GM18511 (cell line): ENCODE data around the gene FAM120A.

ENCODE experiments used
- ATAC-seq: cut with Tn5 transposase; IDR thresholded peaks from one replicate; pipeline ENCODE4 v1.9.1; 2021; ENCODE audit warnings: mild to moderate bottlenecking, moderate library complexity; ENCODE audit not compliant: unreplicated experiment

The FAM120A gene

DNA sequence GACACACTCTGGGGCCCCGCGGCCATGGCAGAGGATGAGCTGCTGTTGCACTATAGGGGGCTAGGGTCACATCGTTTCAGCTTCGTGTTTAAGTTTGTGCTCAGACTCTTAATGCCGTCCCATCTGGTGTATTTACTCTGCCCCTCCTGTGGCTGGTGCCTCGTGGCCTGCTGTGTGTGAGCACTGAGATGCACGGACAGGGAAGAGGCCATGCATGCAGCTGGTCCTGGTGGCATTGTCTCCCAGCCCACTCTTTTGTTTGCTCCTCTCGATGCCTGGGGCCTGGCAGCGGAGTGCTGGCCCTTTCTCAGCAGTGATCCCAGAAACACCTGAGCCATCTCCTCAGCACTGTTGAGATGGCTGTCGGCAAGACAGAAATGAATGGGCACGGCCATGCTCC, 94.9 kb downstream of the FAM120A start:
- no peak for ATAC-seq

DNA sequence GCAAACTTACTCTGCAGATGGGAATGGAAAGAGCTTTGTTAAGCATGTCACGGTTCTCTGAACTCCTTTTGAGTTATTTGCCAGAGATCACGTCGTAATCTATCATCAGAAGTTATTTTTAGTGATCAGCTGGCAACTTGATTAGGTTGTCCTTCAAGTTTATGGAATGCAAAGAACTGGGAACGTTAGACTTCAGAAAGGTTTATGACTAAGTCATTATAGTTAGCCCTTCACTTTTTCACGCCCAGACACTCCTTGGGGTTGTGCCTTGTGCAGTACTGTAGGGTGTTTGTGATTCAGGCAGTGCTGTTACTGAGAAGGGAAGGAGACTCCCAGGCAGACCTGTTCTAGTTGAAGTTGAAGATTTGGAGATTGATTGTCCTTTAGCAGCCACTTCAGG, 98.1 kb downstream of the FAM120A start:
- ATAC-seq = no peak

DNA sequence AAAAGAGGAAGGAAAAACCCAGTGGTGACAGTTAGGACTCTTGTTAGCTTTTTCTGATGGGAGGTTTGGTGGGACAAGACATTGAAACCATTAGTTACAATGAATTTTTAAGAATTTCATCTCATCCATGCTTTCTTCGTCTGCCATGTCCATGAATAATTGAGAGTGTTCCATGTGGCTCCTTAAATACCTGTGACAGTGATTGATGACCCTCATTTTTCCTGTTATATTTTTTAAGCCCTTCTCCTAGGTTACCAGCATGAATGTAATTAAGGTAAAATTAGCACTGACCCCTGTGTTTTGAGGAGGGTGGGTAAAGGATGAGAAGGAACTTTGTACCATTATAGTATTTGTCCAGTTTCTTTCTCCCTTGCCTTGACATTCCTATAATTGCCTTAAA, 101.4 kb downstream of the FAM120A start:
- ATAC-seq = no peak

DNA sequence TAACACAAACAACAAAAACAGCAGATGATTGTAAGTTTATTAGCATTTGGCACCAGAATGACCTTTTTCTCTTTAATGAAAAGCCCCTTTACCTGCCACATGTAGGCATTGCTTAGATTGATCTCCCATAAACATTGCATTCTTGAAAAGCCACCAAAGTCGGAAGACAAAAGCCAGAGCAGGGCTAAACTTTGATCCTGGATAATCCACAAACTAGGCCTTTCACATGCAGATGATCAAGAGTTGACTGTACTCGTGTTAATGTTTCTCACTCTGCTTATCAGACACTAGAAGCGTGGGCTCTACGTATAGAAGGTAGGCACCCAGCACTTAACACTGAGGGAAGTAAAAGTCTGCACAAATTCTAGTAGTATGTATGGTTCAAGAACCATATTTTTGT, 103.9 kb downstream of the FAM120A start:
- ATAC-seq = no peak

DNA sequence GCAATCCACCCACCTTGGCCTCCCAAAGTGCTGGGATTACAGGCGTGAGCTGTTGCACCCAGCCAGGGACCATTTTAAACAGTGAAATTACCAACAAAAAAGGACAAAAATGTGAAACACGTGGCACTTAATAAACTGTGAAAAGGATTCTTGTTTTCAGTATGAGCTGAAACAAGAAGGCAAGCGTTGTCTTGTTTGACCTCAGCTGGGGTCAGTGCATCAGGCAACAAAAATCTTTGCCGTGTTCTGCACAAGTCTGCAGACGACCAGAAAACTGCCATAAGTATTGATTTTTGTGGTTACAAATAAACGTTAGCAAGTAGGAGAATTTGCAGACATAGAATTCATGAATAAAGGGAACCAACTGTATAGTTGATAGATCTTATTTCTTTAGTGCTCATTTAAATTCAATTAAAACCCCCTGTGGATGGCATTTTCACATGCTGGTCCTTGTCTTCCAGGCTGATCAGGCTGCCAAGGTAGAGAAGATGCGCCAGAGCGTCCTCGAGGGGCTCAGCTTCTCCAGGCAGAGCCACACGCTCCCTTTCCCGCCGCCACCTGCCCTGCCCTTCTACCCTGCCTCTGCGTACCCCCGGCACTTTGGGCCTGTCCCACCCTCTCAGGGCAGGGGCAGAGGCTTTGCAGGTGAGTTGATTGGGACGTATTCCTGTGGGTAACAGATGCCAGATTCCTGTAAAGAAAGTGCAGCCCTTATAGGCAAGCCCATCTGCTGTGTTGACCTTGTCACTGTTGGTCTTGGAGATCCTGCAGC, 106.1 kb downstream of the FAM120A start:
- ATAC-seq = no peak

DNA sequence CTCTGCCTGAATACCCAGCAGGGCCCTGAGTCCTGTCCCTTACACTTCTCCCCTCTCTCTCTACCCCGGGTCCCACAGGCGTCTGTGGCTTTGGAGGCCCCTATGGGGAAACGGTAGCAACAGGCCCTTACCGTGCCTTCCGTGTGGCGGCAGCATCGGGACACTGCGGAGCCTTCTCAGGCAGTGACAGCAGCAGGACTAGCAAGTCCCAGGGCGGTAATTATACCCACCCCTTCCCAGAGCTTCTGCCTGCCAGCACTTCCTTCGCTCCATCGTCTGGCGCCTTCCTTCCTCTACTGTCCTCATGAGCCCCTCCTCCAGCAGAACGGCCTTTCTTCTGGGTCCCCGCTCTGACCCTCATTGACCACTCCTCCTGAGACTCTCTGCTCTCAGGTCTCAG, 107.0 kb downstream of the FAM120A start:
- ATAC-seq = no peak

DNA sequence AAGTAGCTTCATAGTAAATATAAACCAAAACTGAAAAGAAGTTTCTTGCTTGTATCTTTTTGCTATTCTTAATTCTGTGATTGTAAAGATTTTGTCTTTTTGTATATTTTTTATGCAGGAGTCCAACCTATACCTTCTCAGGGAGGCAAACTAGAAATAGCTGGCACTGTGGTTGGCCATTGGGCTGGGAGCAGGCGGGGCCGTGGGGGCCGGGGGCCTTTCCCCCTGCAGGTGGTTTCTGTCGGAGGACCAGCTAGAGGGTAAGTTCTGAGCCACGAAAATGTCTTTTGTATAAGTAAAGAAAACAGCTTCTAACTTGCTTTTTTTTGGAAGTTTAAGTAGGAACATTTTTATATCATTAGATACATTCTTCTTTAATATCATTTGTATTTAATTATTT, 109.5 kb downstream of the FAM120A start:
- no peak for ATAC-seq

DNA sequence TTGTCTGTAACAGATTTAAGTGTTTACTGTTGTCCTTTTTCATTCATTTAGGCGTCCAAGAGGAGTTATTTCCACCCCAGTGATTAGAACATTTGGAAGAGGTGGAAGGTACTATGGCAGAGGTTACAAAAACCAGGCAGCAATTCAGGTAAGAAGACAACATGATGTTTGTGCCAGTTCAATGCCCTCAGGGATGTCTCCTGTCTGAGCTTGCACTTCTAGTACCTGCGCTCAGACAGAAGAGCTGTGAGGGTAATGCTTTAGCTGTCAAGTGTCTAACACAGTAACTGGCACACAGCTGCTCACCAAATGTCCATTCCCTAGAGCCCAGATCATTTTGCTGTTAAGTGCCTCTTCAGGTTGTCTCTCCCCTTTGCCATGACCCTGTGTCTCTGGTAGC, 110.7 kb downstream of the FAM120A start:
- no peak for ATAC-seq

DNA sequence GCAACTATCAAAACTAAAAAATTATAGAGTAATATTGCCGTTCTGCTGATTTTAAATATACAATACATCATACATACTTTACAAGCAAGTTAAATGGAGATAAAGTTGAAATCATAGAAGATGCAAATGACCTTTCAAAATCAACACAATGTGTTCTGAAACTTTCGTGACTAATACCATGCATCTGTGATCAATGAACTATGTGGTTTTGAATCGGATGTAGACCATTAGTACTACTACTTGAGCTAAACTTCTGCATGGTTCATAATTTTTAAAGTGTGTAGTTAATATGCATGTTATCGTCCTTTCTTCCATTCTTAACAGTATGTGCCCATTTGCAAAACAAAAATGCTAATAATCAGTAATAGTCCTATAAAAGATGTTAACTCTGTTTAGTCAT, 113.6 kb downstream of the FAM120A start:
- no peak for ATAC-seq

DNA sequence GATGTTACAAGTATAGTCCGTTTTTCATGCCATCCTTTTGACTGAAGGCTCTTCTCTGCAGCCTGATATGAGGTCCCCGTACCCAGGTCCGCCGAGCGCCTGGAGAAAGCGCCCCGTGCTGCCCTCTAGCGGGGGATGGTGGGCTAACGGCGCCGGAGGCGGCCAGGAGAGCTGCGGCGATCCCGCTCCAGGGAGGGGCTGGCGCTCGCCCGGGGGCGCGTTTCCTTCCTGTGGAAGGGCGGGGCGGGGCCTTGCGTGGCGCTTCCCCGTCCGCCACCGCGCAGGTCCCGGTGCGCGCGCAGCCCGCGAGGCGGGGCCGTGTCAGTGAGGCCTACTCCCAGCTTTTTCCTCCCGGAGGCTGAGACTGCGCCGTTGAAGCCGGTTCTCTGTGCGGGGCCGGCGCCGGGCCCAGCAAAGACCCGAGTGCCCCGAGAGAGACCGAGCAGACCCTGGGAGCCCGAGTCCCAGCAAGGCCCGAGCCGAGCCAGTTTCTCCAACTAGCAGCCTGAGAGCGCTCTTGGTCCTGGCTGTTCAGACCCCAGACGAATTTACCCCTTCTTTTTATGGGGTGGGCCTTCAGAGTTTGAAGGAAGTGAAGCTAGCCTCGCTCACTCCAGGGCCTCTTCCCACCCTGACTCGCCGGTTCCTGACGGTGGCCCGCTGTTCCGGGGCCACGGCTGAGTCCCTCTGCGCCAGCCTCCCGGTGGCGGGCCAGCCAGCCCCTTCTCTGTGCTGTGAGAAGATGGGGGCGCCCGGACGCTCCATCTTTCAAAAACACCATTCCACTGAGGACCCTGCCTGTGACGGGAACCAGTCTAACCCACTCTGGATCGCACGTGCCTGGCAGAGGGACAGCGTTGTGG, 115.2 kb downstream of the FAM120A start:
- ATAC-seq = peak; percentile 90

DNA sequence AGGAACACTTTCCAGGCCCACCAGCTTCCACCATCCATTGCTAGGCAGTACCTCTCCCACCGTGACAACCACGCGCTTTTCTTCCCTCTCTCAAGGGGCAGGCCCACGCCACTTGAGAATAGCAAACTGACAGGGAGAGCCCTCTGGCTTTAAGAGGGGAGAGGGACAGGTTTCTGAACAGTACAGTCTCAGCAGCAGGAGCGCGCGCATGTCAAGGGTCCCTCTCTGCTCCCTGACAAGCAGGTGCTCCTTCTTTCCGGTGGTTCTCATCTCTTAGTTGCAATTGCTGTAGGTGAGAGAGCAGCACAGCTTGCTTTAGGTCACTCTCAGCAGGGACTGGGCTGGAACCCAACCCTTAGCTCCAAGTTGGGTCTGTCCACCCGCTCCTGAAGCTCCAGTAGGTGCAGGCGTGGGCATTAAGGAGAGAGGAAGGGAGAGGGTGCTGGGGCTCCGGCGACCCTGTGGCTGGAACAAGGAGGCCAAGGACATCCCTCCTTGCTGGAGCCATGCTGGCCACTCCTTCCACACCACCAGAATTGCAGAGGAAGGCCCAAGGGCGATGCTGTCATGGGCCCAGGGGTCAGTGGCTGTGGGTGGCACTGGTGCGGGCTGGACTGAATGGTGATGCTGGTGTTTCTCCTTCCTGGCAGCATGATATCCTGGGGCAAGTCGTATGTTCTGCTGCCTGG, 115.9 kb downstream of the FAM120A start:
- peak; percentile 1 for ATAC-seq

DNA sequence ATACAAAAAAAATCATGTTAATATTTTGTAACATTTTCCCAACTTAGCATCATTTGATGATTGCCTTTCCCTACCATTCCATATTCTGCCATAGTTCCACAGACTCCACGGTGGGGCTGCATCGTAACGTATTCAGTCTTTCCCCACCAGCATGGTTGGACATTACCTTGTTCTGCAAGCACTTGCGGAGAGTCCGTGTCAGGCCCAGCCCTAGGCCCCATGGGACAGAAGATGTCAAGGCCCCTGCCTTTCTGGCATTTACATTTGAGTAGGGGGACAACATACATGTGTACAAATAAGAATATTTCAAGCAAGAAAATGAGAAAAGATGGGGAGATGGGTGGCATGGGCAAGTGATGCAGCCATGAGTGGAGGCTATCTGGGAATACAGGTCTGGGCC, 116.7 kb downstream of the FAM120A start:
- ATAC-seq = no peak

DNA sequence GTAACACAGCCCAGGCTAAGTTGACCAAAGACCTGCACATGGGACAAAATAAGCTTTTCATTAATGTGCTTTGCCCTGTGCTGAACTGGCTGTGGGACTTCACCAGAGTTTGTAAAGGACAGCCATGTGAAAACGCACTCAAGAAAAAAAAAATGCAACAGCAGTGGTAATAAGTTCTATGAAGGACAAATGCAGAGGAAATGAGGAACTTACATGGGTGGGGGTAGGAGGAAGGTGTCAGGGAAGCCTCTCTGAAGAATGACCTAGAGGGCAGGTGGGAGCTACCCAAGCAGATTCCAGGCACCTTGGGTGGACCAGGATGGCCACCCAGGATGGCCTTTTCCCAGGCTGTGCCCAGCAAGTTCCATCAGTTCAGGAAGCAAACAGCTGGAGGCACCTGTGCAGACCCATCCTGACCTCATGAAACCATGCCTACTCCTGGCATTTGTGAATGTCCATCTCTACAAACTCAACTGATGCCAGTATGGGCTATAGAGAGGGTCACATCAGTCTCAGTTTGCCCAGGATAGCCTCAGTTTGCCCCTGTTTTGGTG, 118.2 kb downstream of the FAM120A start:
- no peak for ATAC-seq

DNA sequence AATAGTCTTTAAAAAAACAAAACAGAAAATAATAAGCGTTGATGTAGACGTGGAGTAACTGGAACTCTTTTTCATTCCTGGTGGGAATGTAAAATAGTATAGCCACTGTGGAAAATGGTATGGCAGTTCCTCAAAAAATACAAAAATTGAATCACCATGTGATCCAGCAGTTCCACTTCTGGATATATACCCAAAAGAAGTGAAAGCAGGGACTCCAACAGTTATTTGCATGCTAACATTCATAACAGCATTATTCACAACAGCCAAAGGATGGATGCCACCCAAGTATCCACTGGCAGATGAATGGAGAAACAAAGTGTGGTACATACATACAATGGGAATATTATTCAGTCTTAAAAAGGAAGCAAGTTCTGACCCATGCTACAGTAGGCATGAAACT, 120.7 kb downstream of the FAM120A start:
- no peak for ATAC-seq

DNA sequence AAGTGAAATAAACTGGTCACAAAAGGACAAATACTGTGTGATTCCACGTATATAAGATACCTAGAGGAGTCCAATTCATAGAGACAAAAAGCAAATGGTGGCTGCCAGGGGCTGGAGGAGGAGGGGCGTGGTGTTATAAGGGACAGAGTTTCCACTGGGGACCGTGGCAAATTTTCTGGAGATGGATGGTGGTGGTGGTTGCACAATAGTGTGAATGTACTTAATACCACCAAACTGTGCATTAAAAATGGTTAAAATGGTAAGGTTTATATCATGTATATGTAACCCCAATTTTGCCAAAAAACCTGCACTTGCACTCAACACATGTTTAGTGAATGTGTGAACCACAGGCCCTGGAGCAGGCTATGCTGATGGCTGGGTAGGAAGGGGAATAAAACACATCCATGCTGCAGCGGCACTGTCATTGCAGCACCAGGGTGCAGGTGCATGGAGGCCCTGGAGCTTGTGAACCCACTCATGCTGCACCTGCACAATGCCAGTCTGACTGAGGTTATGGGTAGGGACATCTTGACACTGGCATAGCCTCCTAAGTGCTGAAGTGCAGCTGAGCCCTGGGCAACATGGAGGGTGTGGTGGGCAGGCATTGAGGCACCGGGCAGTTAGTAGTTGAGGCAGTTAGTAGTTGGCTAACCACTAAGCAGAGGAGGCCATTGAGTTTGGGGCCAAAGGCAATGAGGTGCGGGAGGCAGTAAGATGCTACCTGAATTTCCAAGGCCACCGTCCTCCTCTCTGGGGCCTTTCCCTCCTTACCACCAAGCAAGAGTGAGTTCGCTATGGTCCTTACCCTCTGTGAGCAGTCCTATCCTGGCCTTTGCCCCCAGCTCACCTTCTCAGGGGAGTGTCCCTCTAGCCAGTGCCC, 121.4 kb downstream of the FAM120A start:
- no peak for ATAC-seq

DNA sequence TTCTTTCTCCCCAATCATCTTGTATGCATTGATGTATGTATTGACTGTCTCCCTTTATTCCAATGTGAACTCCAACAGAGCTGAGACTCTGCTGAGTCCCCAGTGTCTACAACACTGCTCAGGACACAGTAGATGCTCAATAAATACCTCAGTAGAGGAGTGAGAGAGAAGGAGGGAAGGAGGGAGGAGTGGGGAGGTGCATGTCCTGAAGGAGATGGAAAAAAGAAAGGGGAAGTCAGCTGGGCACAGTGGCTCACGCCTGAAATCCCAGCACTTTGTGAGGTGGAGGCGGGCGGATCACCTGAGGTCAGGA, 122.0 kb downstream of the FAM120A start:
- no peak for ATAC-seq

DNA sequence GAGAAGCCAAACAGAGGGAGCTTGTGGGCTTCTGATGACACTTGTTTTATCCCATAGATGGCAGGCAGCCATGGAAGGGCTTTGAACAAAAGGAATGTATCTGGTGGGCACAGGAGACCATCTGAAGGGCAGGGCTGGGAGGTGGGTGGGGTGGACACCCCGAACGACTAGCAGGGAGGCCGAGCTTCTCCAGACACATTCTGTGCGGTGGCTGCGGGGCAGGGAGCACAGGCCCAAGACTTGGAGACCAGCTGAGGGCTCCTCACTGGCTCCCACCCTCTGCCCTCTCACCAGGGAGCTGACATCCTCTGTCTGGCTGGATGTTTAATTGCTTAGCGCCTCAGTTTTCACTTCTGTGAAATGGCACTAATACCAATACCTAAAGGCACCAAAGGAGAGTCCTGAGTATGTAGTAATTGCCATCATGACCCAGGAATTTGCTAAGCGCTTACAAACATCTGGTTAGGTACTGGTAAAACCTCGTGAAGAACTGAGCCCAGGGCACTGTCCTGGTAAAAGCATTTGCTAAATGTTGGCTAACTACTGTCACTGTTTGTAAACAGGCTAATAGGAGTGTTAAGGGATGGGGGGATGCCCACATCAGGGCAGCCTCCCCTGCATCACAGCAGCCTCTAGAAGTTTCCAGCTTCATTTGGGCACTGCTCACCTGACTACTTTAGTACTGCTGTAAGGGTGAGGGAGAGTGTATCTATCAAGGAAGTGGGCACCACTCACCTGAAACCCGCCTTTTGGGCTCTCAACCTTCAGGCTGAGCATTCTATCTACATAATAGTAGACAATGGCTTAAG, 122.8 kb downstream of the FAM120A start:
- no peak for ATAC-seq

DNA sequence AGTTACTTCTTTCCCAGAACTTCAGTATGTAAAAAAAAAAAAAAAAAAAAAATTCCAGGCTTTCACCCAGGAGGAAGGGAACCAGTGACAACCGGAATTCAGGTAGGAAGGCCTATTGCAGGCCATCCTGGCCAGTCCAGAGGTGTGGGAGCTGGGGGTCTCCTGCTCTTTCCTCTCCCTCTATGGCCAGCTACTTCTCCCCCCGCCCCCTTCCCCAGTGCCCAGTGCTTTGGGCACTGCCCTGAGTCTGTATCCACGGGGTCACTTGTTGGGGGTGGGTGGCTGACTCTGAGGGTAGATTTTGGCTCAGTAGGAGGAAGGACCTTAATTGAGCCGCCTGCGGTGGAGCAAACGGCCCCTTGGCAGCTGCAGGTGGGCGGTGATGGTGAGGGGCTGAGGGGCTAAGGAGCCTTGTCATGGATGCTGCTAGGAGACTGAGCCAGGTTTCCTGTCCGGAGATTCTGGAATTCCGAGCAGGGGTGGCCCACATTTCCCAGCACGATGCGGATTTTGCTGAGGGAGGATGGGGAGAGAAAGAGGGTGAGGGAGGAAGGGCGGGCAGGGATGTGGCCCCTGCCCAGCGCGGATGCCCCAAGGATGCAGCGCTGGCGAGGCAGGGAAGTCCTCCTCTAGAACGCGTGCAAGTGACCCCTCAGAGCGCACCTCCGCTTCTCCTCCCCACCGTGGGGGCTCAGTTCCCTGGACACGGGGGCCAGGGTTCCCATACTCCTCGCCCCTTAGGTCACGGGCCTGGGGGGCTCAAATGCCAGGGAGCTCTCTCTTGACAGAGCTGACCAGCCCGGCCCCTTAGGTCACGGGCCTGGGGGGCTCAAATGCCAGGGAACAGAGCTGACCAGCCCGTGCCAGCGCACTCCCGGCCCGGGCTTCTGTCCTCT, 123.7 kb downstream of the FAM120A start:
- ATAC-seq = no peak

DNA sequence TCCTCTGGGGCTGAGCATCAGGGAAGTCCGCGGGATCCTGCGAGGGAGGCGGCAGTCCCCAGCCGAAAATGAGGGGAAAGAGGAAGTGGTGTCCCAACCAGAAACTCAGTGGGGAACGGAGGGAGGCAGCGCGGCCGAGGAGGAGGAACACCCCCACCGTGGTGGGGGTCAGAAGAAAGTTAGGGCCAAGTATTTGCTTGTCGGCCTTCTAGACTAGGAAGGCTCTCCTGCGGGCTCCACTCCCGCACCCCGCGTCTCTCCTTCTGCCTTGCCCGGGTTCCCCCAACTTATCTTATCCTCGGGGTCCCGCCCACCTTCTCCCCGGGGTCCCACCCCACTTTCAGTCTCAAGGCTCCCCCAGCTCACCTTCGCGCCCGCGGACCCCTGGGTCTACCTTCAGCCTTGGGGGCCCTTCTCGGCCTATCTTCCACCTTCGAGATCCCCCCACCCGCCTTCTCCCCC, 124.3 kb downstream of the FAM120A start:
- ATAC-seq = peak; percentile 51
